Activated CD4-positive, alpha-beta memory T cell treated with anti-CD3 and anti-CD28 coated beads, Interleukin-2, amount 10 ng/mL, durations not matched to agents 7 days and 5 days (primary cell): ENCODE measurements around the gene SLBP. TPM values are rescaled to one million over a fixed set of nuclear protein-coding genes. Genes with fewer than 3 reads are reported as not detected.

Experiments used
- CTCF ChIA-PET: fragments of 350-600 bp; sonication (Branson Sonifier 250); formaldehyde crosslinking; loops from one replicate; lab custom pipeline; 2021; ENCODE audit warnings: antibody characterized with exemption, inconsistent platforms; lab: Charles Lee
- POLR2A ChIA-PET: fragments of 350-600 bp; sonication (Branson Sonifier 250); formaldehyde crosslinking; loops from one replicate; lab custom pipeline; 2021; ENCODE audit warnings: antibody characterized with exemption; lab: Charles Lee
- DNase-seq: peaks from one replicate; pipeline ENCODE4 v3.0.0-alpha.2; 2020
- H3K27ac Mint-ChIP-seq: one replicate; pipeline ENCODE4 v1.8.0; 2021; ENCODE audit warnings: mild to moderate bottlenecking, mixed read lengths
- H3K27me3 Mint-ChIP-seq: one replicate; pipeline ENCODE4 v1.8.0; 2021; ENCODE audit warnings: mixed read lengths
- H3K36me3 Mint-ChIP-seq: one replicate; pipeline ENCODE4 v1.8.0; 2021; ENCODE audit warnings: low read depth, mixed read lengths
- H3K4me1 Mint-ChIP-seq: one replicate; pipeline ENCODE4 v1.8.0; 2021; ENCODE audit warnings: mixed read lengths
- H3K4me3 Mint-ChIP-seq: one replicate; pipeline ENCODE4 v1.8.0; 2021; ENCODE audit warnings: mild to moderate bottlenecking, mixed read lengths
- H3K9me3 Mint-ChIP-seq: one replicate; pipeline ENCODE4 v1.8.0; 2021; ENCODE audit warnings: mixed read lengths
- total RNA-seq, 2 experiments: library from RNA; stranded (reverse); gene quantifications; one replicate each; pipeline ENCODE4 v1.2.3, GENCODE V29; 2021

SLBP gene
- total RNA-seq = 100 to 1,000 TPM; 105 to 107 TPM

DNA sequence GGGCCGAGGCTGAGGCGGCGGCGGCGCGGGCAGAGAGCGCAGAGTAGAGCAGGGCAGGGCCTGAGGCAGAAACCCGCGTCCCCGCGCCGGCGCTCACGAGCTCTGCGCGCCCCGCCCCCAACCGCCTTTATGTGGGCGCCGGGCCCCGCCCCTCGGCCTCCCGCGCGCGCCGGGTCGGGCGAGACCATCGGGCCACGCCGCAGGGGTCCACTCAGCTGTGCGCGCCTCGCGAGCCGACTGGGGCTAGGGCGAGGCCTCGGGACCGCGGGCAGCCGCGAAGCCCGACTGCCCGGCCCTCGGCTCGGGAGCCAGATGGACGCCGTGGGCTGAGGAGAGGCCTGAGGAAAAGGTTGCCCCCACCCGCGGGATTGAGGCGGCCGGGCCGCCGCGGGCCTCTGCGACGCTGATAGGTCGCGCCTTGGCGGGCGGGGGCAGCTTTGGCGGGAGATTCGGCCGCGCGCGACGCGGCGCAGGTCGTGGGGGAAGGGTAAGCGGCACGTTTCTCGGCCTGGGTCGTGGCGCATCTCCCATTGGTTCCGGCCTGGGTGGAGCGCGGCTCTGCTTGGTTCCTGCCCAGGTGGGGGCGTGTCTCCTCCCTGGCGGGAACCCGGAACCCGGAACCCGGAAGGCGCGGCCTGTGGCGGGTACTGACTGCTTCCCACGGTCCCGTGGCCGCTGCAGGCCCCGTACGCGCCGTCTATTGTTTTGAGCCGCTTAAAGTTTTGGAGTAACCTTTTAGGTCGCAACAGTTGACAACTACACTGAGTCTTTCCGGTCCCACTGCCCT is at the start of gene SLBP:
Gene SLBP (minus strand): TSS at position 104 of the 787 bp plus-strand sequence. CDS start 131 bp downstream, outside the sequence.
- peak; percentile 99 for DNase-seq

DNA sequence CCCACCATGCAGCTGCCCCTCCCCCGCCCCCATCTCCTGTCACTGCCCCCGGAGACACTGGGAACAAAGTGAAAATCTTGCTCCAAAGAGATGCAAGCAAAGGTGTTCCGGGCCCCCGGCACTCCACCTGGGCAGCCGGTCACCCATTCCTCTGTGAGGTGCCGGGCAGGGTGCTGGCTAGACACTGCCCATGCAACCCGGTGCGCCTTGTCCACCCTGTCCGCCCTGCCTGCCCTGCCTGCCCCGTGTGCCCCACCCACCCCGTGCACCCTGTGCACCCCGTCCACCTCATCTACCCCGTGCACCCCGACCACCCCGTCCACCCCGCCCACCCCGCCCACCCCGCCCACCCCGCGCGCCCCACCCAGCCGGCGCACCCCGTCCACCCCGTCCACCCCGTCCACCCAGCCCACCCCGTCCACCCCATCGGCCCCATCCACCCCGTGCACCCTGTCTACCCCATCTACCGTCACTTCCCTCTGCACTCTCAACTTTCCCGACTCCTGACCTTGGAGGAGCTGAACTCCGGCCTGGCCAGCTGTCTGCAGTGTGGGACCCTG is 49.1 kb upstream of the SLBP start:
- no peaks in the 10 kb centered on the region for H3K9me3 Mint-ChIP-seq
- H3K4me3 Mint-ChIP-seq = no peak overlapping the region
- H3K27ac Mint-ChIP-seq = no peak overlapping the region
- peaks cover 1% of the 10 kb centered on the region for H3K4me1 Mint-ChIP-seq
- peaks cover 13% of the 10 kb centered on the region for H3K27me3 Mint-ChIP-seq
- no peaks in the 10 kb centered on the region for H3K36me3 Mint-ChIP-seq
- ChIA-PET POLR2A (no interaction called here), CTCF (no interaction called here)
- no peak for DNase-seq

More for the DNA sequence above, at the start of gene SLBP:
- H3K4me1 Mint-ChIP-seq = peaks cover 67% of the 10 kb centered on the region
- ChIA-PET POLR2A (interaction anchor here (0.6 to 11.7 kb wide), 23 partner anchors 9 to 1086 kb away, joined by 3 to 371 read pairs (median 4); partner anchors contain the start of genes CTBP1, FAM53A, GAK and LETM1), CTCF (interaction anchor here (1.5 to 4.2 kb wide), 4 partner anchors 9 to 18 kb away, joined by 5 to 45 read pairs (median 10); partner anchors contain the start of genes TACC3 and TMEM129)
- peaks cover 63% of the 10 kb centered on the region for H3K36me3 Mint-ChIP-seq
- peak within 1 kb of the TSS; percentile 99 for H3K4me3 Mint-ChIP-seq
- H3K27me3 Mint-ChIP-seq = no peaks in the 10 kb centered on the region
- H3K27ac Mint-ChIP-seq = peak within 1 kb of the TSS; percentile 96
- no peaks in the 10 kb centered on the region for H3K9me3 Mint-ChIP-seq

DNA sequence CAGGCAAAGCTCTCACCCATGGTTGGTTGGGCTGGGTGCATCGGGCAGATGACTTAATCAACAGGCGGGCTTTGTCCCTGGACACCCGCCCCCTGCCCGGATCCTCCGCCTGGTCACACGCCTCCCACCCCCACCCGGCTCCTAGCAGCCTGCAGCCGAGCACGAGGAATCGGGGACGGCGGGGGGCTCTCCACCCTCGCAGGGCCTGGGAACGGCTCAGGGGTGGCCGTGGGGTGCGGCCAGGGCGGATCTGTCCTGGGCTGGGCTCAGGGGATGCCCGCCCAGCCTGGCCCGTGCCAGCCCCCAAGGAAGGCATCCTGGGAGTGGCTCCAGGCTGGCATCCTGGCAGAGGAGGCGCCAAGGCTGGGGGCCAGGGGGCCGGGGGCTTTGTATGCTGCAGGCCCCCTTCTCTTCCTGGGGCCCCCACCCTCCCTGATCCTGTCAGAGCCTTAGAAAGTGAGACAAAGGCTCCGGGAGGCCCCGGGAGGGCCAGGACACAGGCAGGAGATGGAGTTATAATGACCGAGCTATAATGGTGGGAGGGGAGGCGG is 48.5 kb upstream of the SLBP start:
- no peak overlapping the region for H3K4me3 Mint-ChIP-seq
- peaks cover 13% of the 10 kb centered on the region for H3K27me3 Mint-ChIP-seq
- POLR2A ChIA-PET = no interaction called here
- peaks cover under 1% of the 10 kb centered on the region for H3K4me1 Mint-ChIP-seq
- H3K9me3 Mint-ChIP-seq = no peaks in the 10 kb centered on the region
- no peaks in the 10 kb centered on the region for H3K36me3 Mint-ChIP-seq
- no peak for DNase-seq
- CTCF ChIA-PET = no interaction called here
- no peak overlapping the region for H3K27ac Mint-ChIP-seq

DNA sequence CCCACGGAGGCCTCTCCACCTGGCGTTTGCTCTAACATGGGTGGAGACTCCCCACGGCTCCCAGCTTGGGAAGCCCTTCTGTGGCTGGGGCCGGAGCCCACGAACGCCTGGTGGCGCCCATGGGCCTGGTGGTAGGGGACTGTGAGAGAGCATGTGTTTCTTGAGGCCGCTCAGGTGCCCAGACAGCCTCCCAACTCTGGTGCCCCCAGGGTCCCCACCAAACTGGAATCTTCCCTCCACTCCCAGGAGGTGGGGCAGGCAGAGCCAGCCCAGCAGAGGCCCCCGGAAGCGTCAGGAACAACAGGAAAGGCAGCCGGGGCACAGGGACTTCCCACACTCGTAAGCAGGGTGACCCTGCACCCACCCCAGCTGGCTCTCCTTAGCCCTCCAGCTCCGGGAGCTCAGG is 47.7 kb upstream of the SLBP start:
- Mint-ChIP-seq H3K27ac (no peak overlapping the region), H3K9me3 (no peaks in the 10 kb centered on the region), H3K36me3 (no peaks in the 10 kb centered on the region), H3K4me3 (no peak overlapping the region), H3K4me1 (no peaks in the 10 kb centered on the region), H3K27me3 (peaks cover 8% of the 10 kb centered on the region)
- DNase-seq = no peak
- ChIA-PET POLR2A (no interaction called here), CTCF (no interaction called here)

DNA sequence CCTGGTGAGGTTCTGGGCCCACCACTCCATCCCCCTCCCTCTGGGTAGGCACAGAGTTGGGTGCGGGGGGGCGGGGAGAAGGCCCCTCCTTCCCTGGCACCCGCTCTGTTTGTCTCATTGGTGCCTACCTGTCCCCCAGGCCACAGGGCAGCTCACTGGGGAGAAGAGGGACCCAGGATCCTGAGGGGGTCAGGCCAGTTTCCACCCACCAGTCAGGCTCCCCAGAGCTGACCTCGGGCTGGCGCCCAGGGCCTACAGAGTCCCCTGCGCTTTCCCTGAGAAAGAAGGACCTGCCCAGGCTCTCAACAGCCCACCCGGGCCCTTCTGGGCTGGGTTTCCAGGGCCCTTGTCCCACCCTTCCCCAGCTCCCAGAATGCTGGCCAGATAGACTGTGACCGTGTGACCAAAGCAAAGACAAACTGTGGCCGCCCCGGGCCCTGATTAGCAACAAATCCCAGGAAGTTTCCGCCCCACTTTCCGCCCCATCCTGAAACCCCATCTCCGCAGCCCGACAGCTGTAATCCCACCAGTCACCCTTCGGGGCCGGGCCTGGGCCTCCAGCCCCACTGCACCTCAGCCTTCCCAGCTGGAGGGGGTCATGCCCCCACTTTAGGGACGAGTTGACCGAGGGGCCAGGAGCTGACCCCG is 47.2 kb upstream of the SLBP start:
- H3K27ac Mint-ChIP-seq = no peak overlapping the region
- H3K4me1 Mint-ChIP-seq = no peaks in the 10 kb centered on the region
- H3K9me3 Mint-ChIP-seq = no peaks in the 10 kb centered on the region
- ChIA-PET POLR2A (no interaction called here), CTCF (no interaction called here)
- no peak for DNase-seq
- no peak overlapping the region for H3K4me3 Mint-ChIP-seq
- peaks cover 7% of the 10 kb centered on the region for H3K27me3 Mint-ChIP-seq
- H3K36me3 Mint-ChIP-seq = no peaks in the 10 kb centered on the region

DNA sequence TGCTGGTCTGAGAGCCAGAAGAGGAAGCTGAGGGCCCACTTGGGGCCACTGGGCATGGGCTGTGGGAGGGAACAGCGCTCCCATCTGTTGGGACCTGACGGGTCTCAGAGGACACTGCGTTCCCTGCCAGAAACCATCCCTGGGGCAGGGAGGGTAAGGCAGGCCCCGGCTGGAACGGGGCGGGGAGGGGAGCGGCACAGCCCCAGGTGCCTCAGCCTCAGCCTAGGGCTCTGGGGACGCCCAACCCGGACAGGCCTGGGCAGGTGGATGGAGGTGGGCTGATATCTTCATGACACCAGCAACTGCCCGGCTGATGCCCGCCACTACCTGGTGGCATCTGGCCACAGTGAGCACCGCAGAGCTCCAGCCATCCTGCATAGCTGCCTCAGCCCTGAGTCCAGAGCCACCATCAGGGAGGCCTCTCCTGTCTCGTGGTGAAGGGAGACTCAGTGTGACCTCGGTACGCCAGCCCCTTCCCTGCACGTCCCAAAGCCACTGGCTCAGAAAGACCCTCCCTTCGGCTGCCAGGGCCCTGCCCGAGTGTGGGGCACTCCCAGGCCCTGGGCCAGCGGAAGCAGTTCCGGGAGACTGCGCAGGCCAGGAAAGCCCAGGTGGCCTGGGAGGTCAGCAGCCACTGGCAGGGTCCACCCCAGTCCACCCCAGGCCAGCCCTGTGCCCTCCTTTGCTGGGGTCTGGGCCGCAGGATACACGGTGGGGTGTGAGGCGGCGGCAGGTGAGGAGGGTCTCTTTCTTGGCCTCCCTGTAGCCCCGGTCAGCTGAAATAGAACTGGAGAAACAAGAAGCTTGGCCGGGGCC is 46.4 kb upstream of the SLBP start:
- no peaks in the 10 kb centered on the region for H3K4me1 Mint-ChIP-seq
- peaks cover 4% of the 10 kb centered on the region for H3K27me3 Mint-ChIP-seq
- no peaks in the 10 kb centered on the region for H3K36me3 Mint-ChIP-seq
- no peak for DNase-seq
- no peaks in the 10 kb centered on the region for H3K9me3 Mint-ChIP-seq
- CTCF ChIA-PET = no interaction called here
- H3K4me3 Mint-ChIP-seq = no peak overlapping the region
- POLR2A ChIA-PET = no interaction called here
- no peak overlapping the region for H3K27ac Mint-ChIP-seq

DNA sequence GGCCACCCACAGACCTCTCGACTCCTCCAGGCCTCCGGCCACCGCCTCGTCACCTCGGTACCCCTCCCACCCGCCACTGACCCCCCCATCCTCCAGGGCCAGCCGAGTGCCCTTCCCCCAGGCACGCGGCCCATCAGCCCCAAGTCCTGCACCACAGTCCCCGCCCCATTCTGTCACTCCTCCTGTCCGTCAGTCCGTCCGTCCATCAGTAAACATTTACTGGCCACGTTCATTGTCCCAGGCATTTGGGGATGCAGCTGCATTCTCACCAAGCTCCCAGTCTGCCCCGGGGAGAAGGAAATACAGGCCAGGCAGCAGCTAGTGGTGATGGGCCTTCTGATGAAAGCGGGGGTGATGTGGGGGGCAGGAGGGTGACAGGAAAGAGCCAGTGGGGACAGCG is 45.7 kb upstream of the SLBP start:
- Mint-ChIP-seq H3K4me3 (no peak overlapping the region), H3K9me3 (no peaks in the 10 kb centered on the region), H3K27me3 (peaks cover 2% of the 10 kb centered on the region), H3K36me3 (no peaks in the 10 kb centered on the region), H3K27ac (no peak overlapping the region), H3K4me1 (peaks cover 3% of the 10 kb centered on the region)
- ChIA-PET CTCF (no interaction called here), POLR2A (no interaction called here)
- DNase-seq = no peak

DNA sequence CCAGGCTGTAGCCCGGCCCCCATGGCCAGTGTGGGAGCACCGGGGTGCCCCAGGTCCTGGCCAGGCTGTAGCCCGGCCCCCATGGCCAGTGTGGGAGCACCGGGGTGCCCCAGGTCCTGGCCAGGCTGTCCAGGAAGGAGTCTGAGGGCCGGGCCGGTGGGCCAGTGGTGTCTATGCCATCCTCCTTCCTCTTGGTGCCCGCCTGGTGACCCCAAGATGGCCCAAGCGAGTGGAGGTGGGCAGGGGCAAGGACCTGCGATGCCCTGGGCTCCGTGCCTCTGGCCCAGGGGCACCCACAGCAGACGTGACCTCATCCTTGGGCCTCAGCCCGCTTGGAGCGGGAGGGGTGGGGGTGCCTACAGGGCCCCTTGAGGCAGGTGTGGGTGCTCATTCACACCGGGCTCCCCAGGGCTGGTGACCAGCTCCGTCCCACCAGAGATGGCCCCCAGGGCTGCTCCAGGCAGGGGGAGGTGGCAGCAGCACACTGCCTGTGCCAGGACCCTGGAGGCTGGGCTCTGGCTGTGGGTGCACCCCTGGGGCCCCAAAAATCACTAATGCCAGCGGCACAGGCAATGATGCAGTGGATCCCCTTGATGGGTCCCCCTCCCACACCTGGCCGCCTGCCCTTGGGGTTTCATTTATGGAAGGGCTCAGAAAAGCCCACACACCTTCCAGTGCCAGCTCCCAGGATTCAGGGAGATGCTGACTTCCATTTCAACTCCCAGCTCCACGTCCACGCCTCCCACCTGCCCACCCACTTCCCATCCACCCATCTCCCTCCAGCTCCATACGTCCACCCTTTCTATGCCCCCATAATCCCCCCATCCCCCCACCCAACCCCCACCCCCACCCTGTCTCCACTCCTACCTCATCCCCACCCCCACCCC is 45.0 kb upstream of the SLBP start:
- no peak overlapping the region for H3K4me3 Mint-ChIP-seq
- ChIA-PET POLR2A (no interaction called here), CTCF (no interaction called here)
- H3K36me3 Mint-ChIP-seq = no peaks in the 10 kb centered on the region
- no peak for DNase-seq
- no peak overlapping the region for H3K27ac Mint-ChIP-seq
- no peaks in the 10 kb centered on the region for H3K9me3 Mint-ChIP-seq
- H3K27me3 Mint-ChIP-seq = no peaks in the 10 kb centered on the region
- peaks cover 9% of the 10 kb centered on the region for H3K4me1 Mint-ChIP-seq

DNA sequence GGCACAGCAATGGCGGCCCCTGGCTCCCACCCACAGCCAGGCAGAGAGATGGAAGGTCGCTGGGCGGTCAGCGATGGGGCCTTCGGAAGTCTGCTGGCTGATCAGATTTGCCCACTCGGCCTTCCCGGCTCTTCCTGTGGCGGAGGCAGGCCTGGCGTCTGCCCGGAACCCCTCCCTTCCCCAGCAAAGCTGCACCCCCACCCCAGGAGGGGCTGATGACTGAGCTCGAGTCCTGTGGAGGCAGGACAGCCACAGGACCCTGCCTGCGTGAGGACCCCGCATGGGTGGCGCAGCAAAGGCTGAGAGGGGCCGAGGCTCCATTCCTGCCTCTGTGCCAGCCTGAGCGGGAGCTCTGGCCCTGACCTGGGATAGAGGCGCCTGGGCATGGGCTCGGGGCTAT is 44.0 kb upstream of the SLBP start:
- H3K36me3 Mint-ChIP-seq = no peaks in the 10 kb centered on the region
- H3K9me3 Mint-ChIP-seq = no peaks in the 10 kb centered on the region
- CTCF ChIA-PET = no interaction called here
- no peak for DNase-seq
- H3K27ac Mint-ChIP-seq = no peak overlapping the region
- no peak overlapping the region for H3K4me3 Mint-ChIP-seq
- POLR2A ChIA-PET = no interaction called here
- no peaks in the 10 kb centered on the region for H3K27me3 Mint-ChIP-seq
- peaks cover 9% of the 10 kb centered on the region for H3K4me1 Mint-ChIP-seq

DNA sequence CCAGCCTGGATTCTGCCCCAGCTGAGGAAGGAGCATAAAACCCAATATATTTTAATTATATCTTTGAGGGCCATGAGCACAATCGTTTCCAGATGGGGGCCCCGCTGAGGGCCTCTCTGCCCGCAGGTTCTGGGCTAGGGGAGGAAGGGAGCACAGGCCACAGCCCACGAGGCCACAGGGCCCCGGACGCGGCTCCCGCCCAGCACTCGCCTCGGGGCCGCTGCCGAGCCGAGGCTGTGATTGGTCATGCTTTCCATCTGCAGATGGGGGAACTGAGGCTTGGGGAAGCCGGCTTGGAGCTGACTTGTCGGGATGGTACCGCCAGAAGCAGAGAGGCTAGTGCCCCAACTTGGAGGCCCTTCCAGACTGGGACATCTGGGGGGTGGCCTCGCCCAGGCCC is 43.2 kb upstream of the SLBP start:
- H3K4me1 Mint-ChIP-seq = peaks cover 9% of the 10 kb centered on the region
- no peaks in the 10 kb centered on the region for H3K9me3 Mint-ChIP-seq
- POLR2A ChIA-PET = no interaction called here

DNA sequence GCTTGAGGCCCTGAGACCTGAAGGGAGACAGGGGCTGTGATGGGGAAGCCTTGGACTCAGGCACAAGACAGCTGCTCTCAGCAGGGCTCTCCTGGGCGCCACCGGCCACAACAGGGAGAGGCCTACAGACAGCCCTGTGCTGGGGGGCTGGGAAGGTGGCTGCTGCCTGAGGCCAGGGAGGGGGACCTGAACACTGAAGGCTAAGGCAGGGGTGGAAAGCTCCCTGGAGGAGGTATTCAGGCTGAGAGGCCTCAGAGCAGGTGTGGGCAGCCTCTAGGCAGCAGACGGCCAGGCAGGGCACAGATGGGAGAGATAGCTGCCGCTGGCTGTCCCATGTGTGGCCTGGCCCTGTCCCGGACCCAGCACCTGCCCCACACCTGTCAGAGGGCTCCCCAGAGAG is 42.2 kb upstream of the SLBP start:
- Mint-ChIP-seq H3K27me3 (no peaks in the 10 kb centered on the region), H3K4me3 (no peak overlapping the region), H3K27ac (no peak overlapping the region), H3K4me1 (peaks cover 9% of the 10 kb centered on the region), H3K36me3 (no peaks in the 10 kb centered on the region), H3K9me3 (no peaks in the 10 kb centered on the region)
- CTCF ChIA-PET = no interaction called here
- POLR2A ChIA-PET = interaction anchor here (1.2 kb wide), 1 partner anchor 23 kb away, joined by 3 read pairs; no protein-coding TSS in a partner anchor
- DNase-seq = no peak

More for the DNA sequence above, 43.2 kb upstream of the SLBP start:
- H3K27me3 Mint-ChIP-seq = no peaks in the 10 kb centered on the region
- DNase-seq = no peak
- H3K36me3 Mint-ChIP-seq = no peaks in the 10 kb centered on the region
- CTCF ChIA-PET = no interaction called here
- H3K4me3 Mint-ChIP-seq = no peak overlapping the region
- no peak overlapping the region for H3K27ac Mint-ChIP-seq
